ENCODE measurements around the gene RBM23. TPM values are rescaled to one million over a fixed set of nuclear protein-coding genes. Genes with fewer than 3 reads are reported as not detected.

The RBM23 gene
- total and polyA plus RNA-seq, 9 of the 15 experiments (the other 6 are each of a cell fraction or from before 2014, with no cell fraction given), result 46.0 to 102 (median 58.5) TPM

DNA sequence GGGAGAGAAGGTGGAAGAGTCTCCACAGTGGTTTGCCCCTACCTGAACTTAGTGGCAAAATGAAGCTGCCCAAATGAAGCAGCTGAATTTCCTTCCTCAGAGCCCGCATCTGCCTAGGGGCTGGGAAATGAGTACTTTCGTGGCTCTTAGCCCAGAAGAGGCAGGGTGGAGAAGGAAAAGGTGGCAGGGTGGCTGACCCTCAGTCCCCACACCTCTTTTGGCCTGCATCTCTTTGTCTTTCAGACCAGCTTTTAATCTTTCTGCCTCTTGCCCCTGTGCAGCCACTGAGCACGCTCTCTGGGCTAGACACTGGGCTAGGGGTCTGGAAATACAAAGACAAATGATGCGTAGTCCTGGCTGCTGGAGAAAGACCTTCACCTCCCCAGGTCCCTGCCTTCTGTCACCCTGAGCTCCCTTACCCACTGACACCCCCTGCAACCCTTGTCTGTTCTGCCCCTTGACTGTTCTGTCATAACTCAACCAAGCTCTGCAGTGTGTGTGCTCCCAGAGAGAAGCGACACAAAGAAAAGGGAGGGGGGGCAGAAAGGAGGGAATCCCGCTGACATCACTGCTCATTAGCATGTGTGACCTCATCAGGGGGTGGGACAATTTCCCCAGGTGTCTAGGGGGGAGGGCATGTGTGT is 36.3 kb downstream of the RBM23 start (continued):
- TF ChIP-seq ZFX (CRISPR knock-in tag; IDR thresholded peaks at IDR 0.05) (no peak), ZNF695 (CRISPR knock-in tag; IDR thresholded peaks at IDR 0.05) (no peak), ETV1 (tag; conservative IDR thresholded peaks at IDR 0.05; ENCODE audit: low read depth) (no peak), PHF8 (IDR thresholded peaks at IDR 0.05; ENCODE audit: borderline replicate concordance, low read length) (no peak), ATF1 (CRISPR knock-in tag; IDR thresholded peaks at IDR 0.05) (no peak), ATF1 (tag; IDR thresholded peaks at IDR 0.05) (peak; percentile 33; the same call in 1 of the 2 replicates), CREB1 (IDR thresholded peaks at IDR 0.05) (0 out of 2 replicates have a peak, but pooled peaks have one; percentile 33), CREB1 (CRISPR knock-in tag; IDR thresholded peaks at IDR 0.05) (no peak), ZNF589 (CRISPR knock-in tag; IDR thresholded peaks at IDR 0.05; ENCODE audit: low read depth) (no peak), ZNF282 (CRISPR knock-in tag; IDR thresholded peaks at IDR 0.05) (no peak), JUND (IDR thresholded peaks at IDR 0.05; ENCODE audit: borderline replicate concordance, low read depth, low read length) (peak; percentile 81), JUND (tag; IDR thresholded peaks at IDR 0.05; ENCODE audit: borderline replicate concordance, low read depth, low read length) (peak; percentile 56; the same call in 1 of the 3 replicates), ZBTB43 (CRISPR knock-in tag; IDR thresholded peaks at IDR 0.05) (no peak), TEAD4 (IDR thresholded peaks at IDR 0.05; ENCODE audit: low read length) (no peak), TEAD4 (CRISPR knock-in tag; IDR thresholded peaks at IDR 0.05; ENCODE audit: borderline replicate concordance) (no peak), BACH1 (tag; IDR thresholded peaks at IDR 0.05) (no peak), ZNF143 (CRISPR knock-in tag; IDR thresholded peaks at IDR 0.05) (no peak), HDAC1 (IDR thresholded peaks at IDR 0.05) (no peak), ZBTB7A (IDR thresholded peaks at IDR 0.05; ENCODE audit: borderline replicate concordance, control insufficient read depth, low read depth, low read length) (no peak), ELF2 (CRISPR knock-in tag; IDR thresholded peaks at IDR 0.05) (no peak), FOXM1 (IDR thresholded peaks at IDR 0.05; ENCODE audit: low read depth) (no peak), FOXM1 (CRISPR knock-in tag; IDR thresholded peaks at IDR 0.05; ENCODE audit: low read depth) (no peak)
- TF ChIP-seq, protein P1, sequence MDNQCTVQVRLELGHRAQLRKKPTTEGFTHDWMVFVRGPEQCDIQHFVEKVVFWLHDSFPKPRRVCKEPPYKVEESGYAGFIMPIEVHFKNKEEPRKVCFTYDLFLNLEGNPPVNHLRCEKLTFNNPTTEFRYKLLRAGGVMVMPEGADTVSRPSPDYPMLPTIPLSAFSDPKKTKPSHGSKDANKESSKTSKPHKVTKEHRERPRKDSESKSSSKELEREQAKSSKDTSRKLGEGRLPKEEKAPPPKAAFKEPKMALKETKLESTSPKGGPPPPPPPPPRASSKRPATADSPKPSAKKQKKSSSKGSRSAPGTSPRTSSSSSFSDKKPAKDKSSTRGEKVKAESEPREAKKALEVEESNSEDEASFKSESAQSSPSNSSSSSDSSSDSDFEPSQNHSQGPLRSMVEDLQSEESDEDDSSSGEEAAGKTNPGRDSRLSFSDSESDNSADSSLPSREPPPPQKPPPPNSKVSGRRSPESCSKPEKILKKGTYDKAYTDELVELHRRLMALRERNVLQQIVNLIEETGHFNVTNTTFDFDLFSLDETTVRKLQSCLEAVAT (IDR thresholded peaks at IDR 0.05), result no peak
- TF ChIP-seq, protein P2, sequence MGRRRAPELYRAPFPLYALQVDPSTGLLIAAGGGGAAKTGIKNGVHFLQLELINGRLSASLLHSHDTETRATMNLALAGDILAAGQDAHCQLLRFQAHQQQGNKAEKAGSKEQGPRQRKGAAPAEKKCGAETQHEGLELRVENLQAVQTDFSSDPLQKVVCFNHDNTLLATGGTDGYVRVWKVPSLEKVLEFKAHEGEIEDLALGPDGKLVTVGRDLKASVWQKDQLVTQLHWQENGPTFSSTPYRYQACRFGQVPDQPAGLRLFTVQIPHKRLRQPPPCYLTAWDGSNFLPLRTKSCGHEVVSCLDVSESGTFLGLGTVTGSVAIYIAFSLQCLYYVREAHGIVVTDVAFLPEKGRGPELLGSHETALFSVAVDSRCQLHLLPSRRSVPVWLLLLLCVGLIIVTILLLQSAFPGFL (CRISPR knock-in tag; IDR thresholded peaks at IDR 0.05), result no peak
- TF ChIP-seq, protein P3, sequence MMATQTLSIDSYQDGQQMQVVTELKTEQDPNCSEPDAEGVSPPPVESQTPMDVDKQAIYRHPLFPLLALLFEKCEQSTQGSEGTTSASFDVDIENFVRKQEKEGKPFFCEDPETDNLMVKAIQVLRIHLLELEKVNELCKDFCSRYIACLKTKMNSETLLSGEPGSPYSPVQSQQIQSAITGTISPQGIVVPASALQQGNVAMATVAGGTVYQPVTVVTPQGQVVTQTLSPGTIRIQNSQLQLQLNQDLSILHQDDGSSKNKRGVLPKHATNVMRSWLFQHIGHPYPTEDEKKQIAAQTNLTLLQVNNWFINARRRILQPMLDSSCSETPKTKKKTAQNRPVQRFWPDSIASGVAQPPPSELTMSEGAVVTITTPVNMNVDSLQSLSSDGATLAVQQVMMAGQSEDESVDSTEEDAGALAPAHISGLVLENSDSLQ (IDR thresholded peaks at IDR 0.05), result peak; percentile 27; the same call in 1 of the 2 replicates

Data from K562 (cell line).